SK-N-MC (cell line): ENCODE data around the gene COIL.

Experiments
- DNase-seq: peaks from one replicate; pipeline ENCODE4 v3.0.0-alpha.2; 2011; ENCODE audit warnings: low read depth, low spot score
- H3K27ac ChIP-seq: fragments of 200-600 bp; sonication (generic); 2 replicates; pipeline ENCODE4 v1.5.1; 2016; ENCODE audit warnings: mixed run types
- H3K36me3 ChIP-seq: fragments of 200-600 bp; sonication (generic); 2 replicates; pipeline ENCODE4 v1.6.1; 2017; ENCODE audit warnings: antibody characterized with exemption, low read length, mixed read lengths; ENCODE audit not compliant: insufficient read depth
- H3K4me3 ChIP-seq: fragments of 200-600 bp; sonication (generic); 2 replicates; pipeline ENCODE4 v1.5.1; 2016
- H3K9ac ChIP-seq: fragments of 200-600 bp; sonication (generic); 2 replicates; pipeline ENCODE4 v1.8.0; 2017; ENCODE audit warnings: mixed run types, mixed read lengths; ENCODE audit not compliant: insufficient read length
- H3K9me3 ChIP-seq: fragments of 200-600 bp; sonication (generic); 2 replicates; pipeline ENCODE4 v1.6.1; 2017; ENCODE audit warnings: low read depth, mild to moderate bottlenecking, antibody characterized with exemption, low read length, moderate library complexity, mixed read lengths
- EZH2 ChIP-seq: fragments of 200-600 bp; sonication (generic); IDR thresholded peaks from one replicate; pipeline ENCODE4 v1.6.1; 2017; ENCODE audit warnings: antibody characterized with exemption
- FOXP2 ChIP-seq: optimal IDR thresholded peaks from 2 replicates; pipeline ENCODE3; 2011; ENCODE audit warnings: mild to moderate bottlenecking, moderate library complexity; ENCODE audit not compliant: insufficient read depth; ENCODE audit errors: extremely low read length, control extremely low read depth
- POLR2AphosphoS5 ChIP-seq: IDR thresholded peaks from 2 replicates; pipeline ENCODE4 v1.6.1; 2012; ENCODE audit warnings: mild to moderate bottlenecking, low read depth, low read length, borderline replicate concordance

The COIL gene

GRCh38 chr17:56898874-56899273, 62.0 kb downstream of the COIL start:
- H3K4me3 ChIP-seq = no peak overlapping the region
- DNase-seq = no peak
- peaks cover 33% of the 10 kb centered on the region; the same call in 1 of the 2 replicates for H3K36me3 ChIP-seq
- TF ChIP-seq FOXP2 (no peak), POLR2AphosphoS5 (no peak), EZH2 (no peak)
- no peaks in the 10 kb centered on the region for H3K9me3 ChIP-seq
- H3K9ac ChIP-seq = no peak overlapping the region
- H3K27ac ChIP-seq = no peak overlapping the region

- H3K4me3 ChIP-seq = no peak overlapping the region
- no peak for DNase-seq
- no peak overlapping the region for H3K27ac ChIP-seq
- H3K9ac ChIP-seq = no peak overlapping the region
- no peaks in the 10 kb centered on the region for H3K9me3 ChIP-seq
- TF ChIP-seq POLR2AphosphoS5 = no peak
- TF ChIP-seq FOXP2 = no peak
- TF ChIP-seq EZH2 = no peak
- H3K36me3 ChIP-seq = peaks cover 28% of the 10 kb centered on the region; the same call in 1 of the 2 replicates
Observed at GRCh38 chr17:56897646-56898424, 63.0 kb downstream of the COIL start.

DNA sequence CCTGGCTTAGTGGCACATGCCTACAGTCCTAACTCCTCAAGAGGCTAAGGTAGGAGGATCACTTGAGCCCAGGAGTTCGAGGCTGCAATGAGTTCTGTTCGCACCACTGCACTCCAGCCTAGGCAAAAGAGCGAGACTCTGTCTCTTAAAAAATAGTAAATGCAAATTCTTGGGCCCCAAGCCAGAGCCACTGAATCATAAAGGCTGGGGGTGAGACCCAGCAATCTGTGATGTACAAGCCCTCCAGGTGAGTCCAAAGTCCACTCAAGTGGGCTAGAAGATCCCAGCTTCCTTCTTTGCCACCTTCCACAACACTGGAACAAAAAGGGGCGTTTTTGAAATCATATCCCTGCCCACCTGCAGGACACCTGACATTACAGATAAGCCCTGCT, 63.9 kb downstream of the COIL start:
- H3K9me3 ChIP-seq = no peaks in the 10 kb centered on the region
- peaks cover 28% of the 10 kb centered on the region; the same call in 1 of the 2 replicates for H3K36me3 ChIP-seq
- DNase-seq = no peak
- H3K9ac ChIP-seq = no peak overlapping the region
- no peak overlapping the region for H3K4me3 ChIP-seq
- no peak overlapping the region for H3K27ac ChIP-seq
- TF ChIP-seq FOXP2 (no peak), EZH2 (no peak), POLR2AphosphoS5 (no peak)

GRCh38 chr17:56896217-56896967, 64.5 kb downstream of the COIL start:
- no peak for TF ChIP-seq FOXP2
- TF ChIP-seq EZH2 = no peak
- no peak for TF ChIP-seq POLR2AphosphoS5
- no peak overlapping the region for H3K4me3 ChIP-seq
- peaks cover 34% of the 10 kb centered on the region; the same call in 1 of the 2 replicates for H3K36me3 ChIP-seq
- H3K9me3 ChIP-seq = no peaks in the 10 kb centered on the region
- no peak overlapping the region for H3K9ac ChIP-seq
- H3K27ac ChIP-seq = no peak overlapping the region
- no peak for DNase-seq

GRCh38 chr17:56894859-56895455, 65.9 kb downstream of the COIL start:
- no peak for TF ChIP-seq EZH2
- no peak for TF ChIP-seq FOXP2
- no peak for TF ChIP-seq POLR2AphosphoS5
- H3K27ac ChIP-seq = no peak overlapping the region
- no peak for DNase-seq
- no peak overlapping the region for H3K9ac ChIP-seq
- H3K9me3 ChIP-seq = no peaks in the 10 kb centered on the region
- peaks cover 42% of the 10 kb centered on the region; the same call in 1 of the 2 replicates for H3K36me3 ChIP-seq
- no peak overlapping the region for H3K4me3 ChIP-seq

DNA sequence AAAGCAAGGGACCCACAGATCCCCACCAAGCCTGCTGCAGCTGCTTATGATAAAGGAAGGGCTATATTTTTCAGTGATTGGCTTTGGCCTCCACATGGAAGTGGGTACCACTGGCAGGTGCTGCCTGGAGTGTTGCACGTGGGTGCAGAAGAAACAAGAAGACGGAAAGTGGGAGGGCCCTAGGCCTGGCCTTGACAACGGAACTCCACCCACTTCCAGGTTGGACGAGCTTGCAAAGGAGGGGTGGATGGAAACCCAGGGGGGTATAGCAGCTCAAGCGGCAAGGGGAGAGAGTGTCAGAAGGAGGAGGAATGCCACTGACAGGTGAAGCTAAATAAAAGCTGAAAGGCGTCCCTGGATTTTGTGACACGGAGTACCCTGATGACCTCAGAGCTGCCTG, 67.3 kb downstream of the COIL start:
- Histone ChIP-seq H3K27ac (no peak overlapping the region), H3K36me3 (peaks cover 36% of the 10 kb centered on the region; the same call in 1 of the 2 replicates), H3K4me3 (no peak overlapping the region), H3K9ac (no peak overlapping the region), H3K9me3 (no peaks in the 10 kb centered on the region)
- DNase-seq = no peak
- TF ChIP-seq POLR2AphosphoS5 (no peak), EZH2 (no peak), FOXP2 (no peak)

GRCh38 chr17:56892333-56892732, 68.5 kb downstream of the COIL start:
- Histone ChIP-seq H3K4me3 (no peak overlapping the region), H3K9ac (no peak overlapping the region), H3K27ac (no peak overlapping the region), H3K9me3 (no peaks in the 10 kb centered on the region), H3K36me3 (peaks cover 32% of the 10 kb centered on the region; the same call in 1 of the 2 replicates)
- TF ChIP-seq FOXP2 = no peak
- TF ChIP-seq EZH2 = no peak
- TF ChIP-seq POLR2AphosphoS5 = no peak
- no peak for DNase-seq

GRCh38 chr17:56891751-56892150, 69.1 kb downstream of the COIL start:
- DNase-seq = no peak
- H3K36me3 ChIP-seq = peaks cover 32% of the 10 kb centered on the region; the same call in 1 of the 2 replicates
- no peaks in the 10 kb centered on the region for H3K9me3 ChIP-seq
- no peak overlapping the region for H3K27ac ChIP-seq
- H3K9ac ChIP-seq = no peak overlapping the region
- H3K4me3 ChIP-seq = no peak overlapping the region
- TF ChIP-seq EZH2 (no peak), POLR2AphosphoS5 (no peak), FOXP2 (no peak)
